Tibial nerve (tissue), 4 donors: Measurements from ENCODE around the gene FASTKD1. TPM values are rescaled to one million over a fixed set of nuclear protein-coding genes. Genes with fewer than 3 reads are reported as not detected.

Experiments
- DNase-seq, 2 donors: peaks; one replicate each; pipeline ENCODE4 v3.0.0-alpha.2; 2019; ENCODE audit warnings: low spot score in 2 of 2
- H3K27ac ChIP-seq, 4 donors: fragments of 200-600 bp; sonication (generic) in 3 of 4; one replicate each; pipeline ENCODE4 v1.5.1; 2017 to 2019; ENCODE audit warnings: mild to moderate bottlenecking in 1 of 4
- H3K27me3 ChIP-seq, 2 donors: fragments of 200-600 bp; sonication (generic) in 1 of 2; one replicate each; pipeline versions ENCODE4 v1.5.1 to v1.6.0; 2017 to 2019
- H3K36me3 ChIP-seq, 3 donors: fragments of 200-600 bp; sonication (generic); one replicate each; pipeline ENCODE4 v1.5.1; 2018 to 2019
- H3K4me1 ChIP-seq, 4 donors: fragments of 200-600 bp; sonication (generic) in 3 of 4; one replicate each; pipeline ENCODE4 v1.5.1; 2017 to 2019
- H3K4me3 ChIP-seq, 4 donors: fragments of 200-600 bp; sonication (generic) in 3 of 4; one replicate each; pipeline ENCODE4 v1.5.1; 2017 to 2019; ENCODE audit warnings: mild to moderate bottlenecking in 1 of 4, moderate library complexity in 1 of 4
- H3K9me3 ChIP-seq, 4 donors: fragments of 200-600 bp; sonication (generic) in 3 of 4; one replicate each; pipeline ENCODE4 v1.5.1; 2017 to 2019
- CTCF ChIP-seq, 5 experiments: fragments of 200-600 bp in 3 of 5; fragments of 450-650 bp in 2 of 5; sonication (generic) in 3 of 5; IDR thresholded peaks; one replicate each; pipeline ENCODE4 v1.5.1; 2016 to 2019; ENCODE audit warnings: antibody characterized with exemption in 5 of 5, mild to moderate bottlenecking in 3 of 5, moderate library complexity in 2 of 5
- EP300 ChIP-seq, 2 donors: sonication (generic); formaldehyde crosslinking; IDR thresholded peaks; one replicate each; pipeline ENCODE4 v1.6.1; 2017; ENCODE audit warnings: antibody characterized with exemption in 2 of 2, mild to moderate bottlenecking in 1 of 2
- POLR2A ChIP-seq, 2 donors: fragments of 450-650 bp; IDR thresholded peaks; one replicate each; pipeline ENCODE4 v1.6.1; 2017; ENCODE audit warnings: antibody characterized with exemption in 2 of 2, mild to moderate bottlenecking in 2 of 2, moderate library complexity in 2 of 2
- WGBS, 2 donors: methylation state at CpG; one replicate each; pipeline ENCODE4 v1.1.5; 2018; 5-methylcytosine and 5-hydroxymethylcytosine counted together
- total RNA-seq, 4 donors: library from RNA; depleted of rRNA; stranded (reverse); fragments of >200 nt; gene quantifications; one replicate each; pipeline ENCODE4 v1.1.0, GENCODE V29; 2016

Gene FASTKD1
- total RNA-seq, 4 donors from 2014 or later, result 6.7 to 12.6 (median 9.3) TPM

GRCh38 chr2:169504651-169505050 lies 69.0 kb downstream of the FASTKD1 start:
- Histone ChIP-seq H3K27ac (no peak overlapping the region), H3K9me3 (no peaks in the 10 kb centered on the region), H3K4me3 (no peak overlapping the region), H3K27me3 (no peaks in the 10 kb centered on the region), H3K4me1 (peaks cover 0 to 6% (median 0%) of the 10 kb centered on the region in 4 donors), H3K36me3 (peaks cover 0 to 54% (median 0%) of the 10 kb centered on the region in 3 donors)
- TF ChIP-seq EP300 (IDR thresholded peaks at IDR 0.05) (no peak), POLR2A (IDR thresholded peaks at IDR 0.05) (no peak), CTCF (IDR thresholded peaks at IDR 0.05) (no peak)
- WGBS, 2 donors, result 93 to 97% methylated on average over 18 to 19 of the region's 19 CpGs
- DNase-seq, result no peak

- whole genome bisulfite sequencing, 2 donors, result 92 to 97% methylated on average over 5 of the region's 5 CpGs
- Histone ChIP-seq H3K36me3 (peaks cover 0 to 72% (median 0%) of the 10 kb centered on the region in 3 donors), H3K9me3 (no peaks in the 10 kb centered on the region), H3K27me3 (no peaks in the 10 kb centered on the region), H3K27ac (no peak overlapping the region), H3K4me3 (no peak overlapping the region), H3K4me1 (no peaks in the 10 kb centered on the region)
- TF ChIP-seq POLR2A (IDR thresholded peaks at IDR 0.05) (no peak), EP300 (IDR thresholded peaks at IDR 0.05) (no peak), CTCF (IDR thresholded peaks at IDR 0.05) (no peak)
- no peak for DNase-seq
Measured at GRCh38 chr2:169495310-169495928, 78.2 kb downstream of the FASTKD1 start.

- no peak overlapping the region for H3K4me3 ChIP-seq
- 85 to 88% methylated on average over 2 of the region's 2 CpGs for WGBS, 2 donors
- H3K9me3 ChIP-seq, result no peaks in the 10 kb centered on the region
- H3K27ac ChIP-seq, result no peak overlapping the region
- TF ChIP-seq EP300 (IDR thresholded peaks at IDR 0.05) (no peak), POLR2A (IDR thresholded peaks at IDR 0.05) (no peak), CTCF (IDR thresholded peaks at IDR 0.05) (no peak)
- H3K4me1 ChIP-seq, result no peaks in the 10 kb centered on the region
- H3K27me3 ChIP-seq, result no peaks in the 10 kb centered on the region
- H3K36me3 ChIP-seq, result peaks cover 0 to 70% (median 0%) of the 10 kb centered on the region in 3 donors
- no peak for DNase-seq
Measured at GRCh38 chr2:169493360-169493759, 80.3 kb downstream of the FASTKD1 start.

GRCh38 chr2:169491378-169491777 lies 82.3 kb downstream of the FASTKD1 start:
- Histone ChIP-seq H3K27ac (no peak overlapping the region), H3K27me3 (no peaks in the 10 kb centered on the region), H3K9me3 (no peaks in the 10 kb centered on the region), H3K4me1 (no peaks in the 10 kb centered on the region), H3K36me3 (peaks cover 0 to 62% (median 0%) of the 10 kb centered on the region in 3 donors), H3K4me3 (no peak overlapping the region)
- TF ChIP-seq EP300 (IDR thresholded peaks at IDR 0.05) (no peak), CTCF (IDR thresholded peaks at IDR 0.05) (no peak), POLR2A (IDR thresholded peaks at IDR 0.05) (no peak)
- no peak for DNase-seq

GRCh38 chr2:169490834-169491233 lies 82.8 kb downstream of the FASTKD1 start:
- Histone ChIP-seq H3K4me1 (no peaks in the 10 kb centered on the region), H3K27ac (no peak overlapping the region), H3K36me3 (peaks cover 0 to 59% (median 0%) of the 10 kb centered on the region in 3 donors), H3K9me3 (no peaks in the 10 kb centered on the region), H3K4me3 (no peak overlapping the region), H3K27me3 (no peaks in the 10 kb centered on the region)
- TF ChIP-seq CTCF (IDR thresholded peaks at IDR 0.05) (no peak), EP300 (IDR thresholded peaks at IDR 0.05) (no peak)
- no peak for DNase-seq
